Neural crest cell (in vitro differentiated cells): ENCODE data around the gene PHGDH. TPM values are rescaled to one million over a fixed set of nuclear protein-coding genes. Genes with fewer than 3 reads are reported as not detected.
"Not testable (repeated sequence)": the region's sequence is repeated elsewhere in the genome, so short reads cannot be mapped to it uniquely, and the experiment has no call there.

Source experiments
- DNase-seq: peaks from one replicate; pipeline ENCODE4 v3.0.0; 2021; ENCODE audit warnings: low read depth, mixed read lengths, low spot score
- H3K27ac Mint-ChIP-seq: one replicate; pipeline ENCODE4 v1.8.0; 2021; ENCODE audit warnings: mild to moderate bottlenecking, mixed read lengths; ENCODE audit not compliant: unreplicated experiment
- H3K27me3 Mint-ChIP-seq: 2 replicates; pipeline ENCODE4 v1.8.0; 2021; ENCODE audit warnings: low read depth, mild to moderate bottlenecking, mixed read lengths
- H3K36me3 Mint-ChIP-seq: 2 replicates; pipeline ENCODE4 v1.8.0; 2021; ENCODE audit warnings: low read depth, mild to moderate bottlenecking, mixed read lengths
- H3K4me1 Mint-ChIP-seq: 2 replicates; pipeline ENCODE4 v1.8.0; 2021; ENCODE audit warnings: mixed read lengths
- H3K4me3 Mint-ChIP-seq: one replicate; pipeline ENCODE4 v1.8.0; 2021; ENCODE audit warnings: mild to moderate bottlenecking, mixed read lengths
- H3K9me3 Mint-ChIP-seq: 2 replicates; pipeline ENCODE4 v1.8.0; 2021; ENCODE audit warnings: mixed read lengths
- CTCF ChIP-seq: fragments of 200-600 bp; sonication (generic); conservative IDR thresholded peaks from 2 replicates; pipeline ENCODE4 v1.5.0; 2021; ENCODE audit warnings: antibody characterized with exemption, mild to moderate bottlenecking
- total RNA-seq: library from RNA; stranded (reverse); gene quantifications from 2 replicates; pipeline ENCODE4 v1.2.1, GENCODE V29; 2021

PHGDH gene
- total RNA-seq, 1 donor from 2014 or later, result 365 TPM

- Mint-ChIP-seq H3K36me3 (no peaks in the 10 kb centered on the region), H3K27ac (no peak overlapping the region), H3K9me3 (peaks cover 1% of the 10 kb centered on the region), H3K4me3 (no peak overlapping the region), H3K27me3 (no peaks in the 10 kb centered on the region), H3K4me1 (peaks cover 18% of the 10 kb centered on the region)
- TF ChIP-seq CTCF, result no peak
- no peak for DNase-seq
Observed at GRCh38 chr1:119686661-119687060, 25.1 kb upstream of the PHGDH start.

- DNase-seq, result no peak
- Mint-ChIP-seq H3K36me3 (no peaks in the 10 kb centered on the region), H3K27ac (no peak overlapping the region), H3K4me1 (peaks cover 18% of the 10 kb centered on the region), H3K9me3 (peaks cover 6% of the 10 kb centered on the region), H3K27me3 (no peaks in the 10 kb centered on the region), H3K4me3 (no peak overlapping the region)
- no peak for TF ChIP-seq CTCF
Observed at GRCh38 chr1:119687434-119688079, 24.2 kb upstream of the PHGDH start.

- TF ChIP-seq CTCF, result no peak
- Mint-ChIP-seq H3K4me1 (peaks cover 18% of the 10 kb centered on the region), H3K4me3 (no peak overlapping the region), H3K9me3 (peaks cover 8% of the 10 kb centered on the region), H3K27me3 (no peaks in the 10 kb centered on the region), H3K36me3 (no peaks in the 10 kb centered on the region), H3K27ac (no peak overlapping the region)
- DNase-seq, result no peak
Observed at GRCh38 chr1:119688810-119689209, 22.9 kb upstream of the PHGDH start.

GRCh38 chr1:119689511-119689910, 22.2 kb upstream of the PHGDH start:
- TF ChIP-seq CTCF, result no peak
- Mint-ChIP-seq H3K27me3 (peaks cover 2% of the 10 kb centered on the region), H3K9me3 (peaks cover 8% of the 10 kb centered on the region), H3K4me1 (peaks cover 14% of the 10 kb centered on the region), H3K27ac (no peak overlapping the region), H3K4me3 (no peak overlapping the region), H3K36me3 (no peaks in the 10 kb centered on the region)
- no peak for DNase-seq

- not testable (repeated sequence) for H3K36me3 Mint-ChIP-seq, DNase-seq, H3K4me1 Mint-ChIP-seq, H3K4me3 Mint-ChIP-seq, H3K27me3 Mint-ChIP-seq, H3K27ac Mint-ChIP-seq
- peaks cover 11% of the 10 kb centered on the region for H3K9me3 Mint-ChIP-seq
Observed at GRCh38 chr1:119696863-119697262, 14.9 kb upstream of the PHGDH start.

GRCh38 chr1:119697598-119697997, 14.1 kb upstream of the PHGDH start:
- H3K36me3 Mint-ChIP-seq, result peaks cover 9% of the 10 kb centered on the region

More at GRCh38 chr1:119697598-119697997, 14.1 kb upstream of the PHGDH start:
- Mint-ChIP-seq H3K4me1 (no peaks in the 10 kb centered on the region), H3K27me3 (peaks cover 2% of the 10 kb centered on the region), H3K4me3 (no peak overlapping the region), H3K9me3 (peaks cover 15% of the 10 kb centered on the region), H3K27ac (no peak overlapping the region)
- TF ChIP-seq CTCF, result no peak
- DNase-seq, result no peak
